Pons (tissue), 1 donor: ENCODE data around the gene OR2C3.
A peak's percentile ranks its signal among the peaks of the same experiment; 100 is the strongest.
"Not testable (repeated sequence)": the region's sequence is repeated elsewhere in the genome, so short reads cannot be mapped to it uniquely, and the experiment has no call there.

Source experiments
- DNase-seq: peaks from one replicate; pipeline ENCODE4 v3.0.0-alpha.2; 2016; ENCODE audit warnings: low spot score

Gene OR2C3

GRCh38 chr1:247536340-247536739, at the start of gene OR2C3:
OR2C3 (minus strand) TSS chr1:247536440; CDS start chr1:247532511, 3,929 bp downstream.
- no peak for DNase-seq

- DNase-seq: no peak
These were observed 42.8 kb upstream of the OR2C3 start for GRCh38 chr1:247578946-247579460.

GRCh38 chr1:247576514-247576913, 40.3 kb upstream of the OR2C3 start:
- peak; percentile 6 for DNase-seq

- DNase-seq: no peak
These were observed 38.4 kb upstream of the OR2C3 start for GRCh38 chr1:247574664-247575063.

- no peak for DNase-seq
These were observed 38.0 kb upstream of the OR2C3 start for GRCh38 chr1:247574236-247574635.

GRCh38 chr1:247562198-247562597, 26.0 kb upstream of the OR2C3 start:
- no peak for DNase-seq

- DNase-seq: no peak
These were observed 25.5 kb upstream of the OR2C3 start for GRCh38 chr1:247561711-247562110.

- no peak for DNase-seq
These were observed 21.9 kb upstream of the OR2C3 start for GRCh38 chr1:247557926-247558674.

GRCh38 chr1:247552231-247552630, 16.0 kb upstream of the OR2C3 start:
- no peak for DNase-seq

- no peak for DNase-seq
These were observed 15.5 kb upstream of the OR2C3 start for GRCh38 chr1:247551721-247552120.

GRCh38 chr1:247548769-247549182, 12.5 kb upstream of the OR2C3 start, which contains the start of gene GCSAML:
GCSAML (plus strand) TSS chr1:247549134; CDS start chr1:247549192, 58 bp downstream.
- DNase-seq: no peak

- no peak for DNase-seq
These were observed 11.9 kb upstream of the OR2C3 start for GRCh38 chr1:247548092-247548491.

- DNase-seq: no peak
These were observed 6.6 kb upstream of the OR2C3 start for GRCh38 chr1:247542811-247543210.

GRCh38 chr1:247540581-247540980, 4.3 kb upstream of the OR2C3 start:
- no peak for DNase-seq

- no peak for DNase-seq
These were observed 3.0 kb upstream of the OR2C3 start for GRCh38 chr1:247539215-247539614.

GRCh38 chr1:247538561-247538960, 2.3 kb upstream of the OR2C3 start:
- no peak for DNase-seq

- DNase-seq: no peak
These were observed 838 bp downstream of the OR2C3 start for GRCh38 chr1:247535402-247535801.

GRCh38 chr1:247531937-247532336, 4.3 kb downstream of the OR2C3 start:
- no peak for DNase-seq

- DNase-seq: no peak
These were observed 5.5 kb downstream of the OR2C3 start for GRCh38 chr1:247530785-247531184.

GRCh38 chr1:247529771-247530355, 6.4 kb downstream of the OR2C3 start:
- DNase-seq: no peak

GRCh38 chr1:247528812-247529474, 7.3 kb downstream of the OR2C3 start:
- DNase-seq: no peak

GRCh38 chr1:247521886-247522285, 14.4 kb downstream of the OR2C3 start:
- DNase-seq: not testable (repeated sequence)

- DNase-seq: no peak
These were observed 17.7 kb downstream of the OR2C3 start for GRCh38 chr1:247518613-247518891.
